Epithelial cell of esophagus (primary cell): Measurements from ENCODE around the gene RBPJL.

Experiments
- DNase-seq: peaks from one replicate; pipeline ENCODE4 v3.0.0; 2010; ENCODE audit warnings: low read depth
- H3K4me3 ChIP-seq: 2 replicates; pipeline ENCODE4 v1.5.1; 2011; ENCODE audit warnings: mild to moderate bottlenecking, low read length, control low read depth
- TF ChIP-seq, protein P1 (sequence below): IDR thresholded peaks from 2 replicates; pipeline ENCODE4 v1.5.1; 2011; ENCODE audit warnings: low read depth, mild to moderate bottlenecking, low read length, control low read depth, inconsistent platforms; ENCODE audit not compliant: insufficient read depth; ENCODE audit errors: missing control alignments

The RBPJL gene

GRCh38 chr20:45366631-45367030, 60.0 kb downstream of the RBPJL start:
- TF ChIP-seq, protein P1, sequence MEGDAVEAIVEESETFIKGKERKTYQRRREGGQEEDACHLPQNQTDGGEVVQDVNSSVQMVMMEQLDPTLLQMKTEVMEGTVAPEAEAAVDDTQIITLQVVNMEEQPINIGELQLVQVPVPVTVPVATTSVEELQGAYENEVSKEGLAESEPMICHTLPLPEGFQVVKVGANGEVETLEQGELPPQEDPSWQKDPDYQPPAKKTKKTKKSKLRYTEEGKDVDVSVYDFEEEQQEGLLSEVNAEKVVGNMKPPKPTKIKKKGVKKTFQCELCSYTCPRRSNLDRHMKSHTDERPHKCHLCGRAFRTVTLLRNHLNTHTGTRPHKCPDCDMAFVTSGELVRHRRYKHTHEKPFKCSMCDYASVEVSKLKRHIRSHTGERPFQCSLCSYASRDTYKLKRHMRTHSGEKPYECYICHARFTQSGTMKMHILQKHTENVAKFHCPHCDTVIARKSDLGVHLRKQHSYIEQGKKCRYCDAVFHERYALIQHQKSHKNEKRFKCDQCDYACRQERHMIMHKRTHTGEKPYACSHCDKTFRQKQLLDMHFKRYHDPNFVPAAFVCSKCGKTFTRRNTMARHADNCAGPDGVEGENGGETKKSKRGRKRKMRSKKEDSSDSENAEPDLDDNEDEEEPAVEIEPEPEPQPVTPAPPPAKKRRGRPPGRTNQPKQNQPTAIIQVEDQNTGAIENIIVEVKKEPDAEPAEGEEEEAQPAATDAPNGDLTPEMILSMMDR, result no peak
- H3K4me3 ChIP-seq, result no peak overlapping the region
- no peak for DNase-seq

- no peak for DNase-seq
- TF ChIP-seq, protein P1, result no peak
- no peak overlapping the region for H3K4me3 ChIP-seq
Observed at GRCh38 chr20:45367126-45367525, 60.5 kb downstream of the RBPJL start.
